Heart right ventricle (tissue), 16 donors: Measurements from ENCODE around the gene NRL. TPM values are rescaled to one million over a fixed set of nuclear protein-coding genes. Genes with fewer than 3 reads are reported as not detected.
A peak's percentile ranks its signal among the peaks of the same experiment; 100 is the strongest.

ENCODE experiments used
- ATAC-seq, 8 donors: fragments of 200-7000 bp; cut with Tn5 transposase; one replicate each; pipeline ENCODE4 v1.9.1; 2020; ENCODE audit warnings: mild to moderate bottlenecking in 8 of 8, moderate library complexity in 8 of 8, moderate number of reproducible peaks in 1 of 8
- DNase-seq, 2 donors: peaks; one replicate each; pipeline ENCODE4 v3.0.0-alpha.2; 2020
- H3K27ac ChIP-seq, 10 donors: fragments of 200-600 bp; sonication (generic) in 2 of 10; one replicate each; pipeline versions ENCODE4 v1.5.0 to v1.8.0; 2020 to 2022; ENCODE audit warnings: mild to moderate bottlenecking in 3 of 10
- H3K27me3 ChIP-seq, 7 donors: fragments of 200-600 bp; one replicate each; pipeline ENCODE4 v1.8.0; 2021 to 2022; ENCODE audit warnings: mild to moderate bottlenecking in 2 of 7
- H3K36me3 ChIP-seq, 9 donors: fragments of 200-600 bp; sonication (generic) in 1 of 9; one replicate each; pipeline versions ENCODE4 v1.5.0 to v1.8.0; 2020 to 2022; ENCODE audit warnings: mild to moderate bottlenecking in 2 of 9
- H3K4me1 ChIP-seq, 9 donors: fragments of 200-600 bp; sonication (generic) in 1 of 9; one replicate each; pipeline versions ENCODE4 v1.5.0 to v1.8.0; 2020 to 2022; ENCODE audit warnings: mild to moderate bottlenecking in 4 of 9
- H3K4me3 ChIP-seq, 10 donors: fragments of 200-600 bp; sonication (generic) in 2 of 10; one replicate each; pipeline versions ENCODE4 v1.5.0 to v1.8.0; 2020 to 2022; ENCODE audit warnings: mild to moderate bottlenecking in 7 of 10, moderate library complexity in 2 of 10
- H3K9me3 ChIP-seq, 11 donors: fragments of 200-600 bp in 10 of 11; sonication (generic) in 2 of 11; one replicate each; pipeline versions ENCODE4 v1.5.0 to v1.8.0; 2013 to 2022; ENCODE audit warnings: mild to moderate bottlenecking in 2 of 11, control low read depth in 1 of 11, moderate library complexity in 1 of 11
- WGBS, 2 donors: extraction: QIAGEN DNeasy Blood & Tissue Kit; methylation state at CpG; one replicate each; pipeline ENCODE4 v1.1.7; 2013; ENCODE audit warnings: inconsistent platforms in 1 of 2; 5-methylcytosine and 5-hydroxymethylcytosine counted together
- intact Hi-C, 10 donors: fragments of 100-400 bp; cut with DNase I; formaldehyde crosslinking; loops; one replicate each; pipeline versions ENCODE4 v1.11.1 to v1.14.2; 2022
- polyA plus RNA-seq, 2 donors: library from polyadenylated mRNA; stranded (reverse); fragments of 200-250 nt; gene quantifications; one replicate each; pipeline ENCODE4 v1.2.3, GENCODE V29; 2013
- total RNA-seq, 10 donors: library from RNA; stranded (reverse); fragmentation: NEBNext Ultra II Directional in 3 of 10; extraction: Animal tissue kit (Norgen Biotek cat#: 25700) in 3 of 10; gene quantifications; one replicate each; pipeline versions ENCODE4 v1.2.1 to v1.2.4, GENCODE V29; 2021 to 2023
- TF ChIP-seq, protein P1 (sequence below), 9 donors: fragments of 200-600 bp; sonication (generic) in 2 of 9; IDR thresholded peaks; one replicate each; pipeline versions ENCODE4 v1.5.0 to v1.8.0; 2021 to 2022; ENCODE audit warnings: antibody characterized with exemption in 9 of 9, mild to moderate bottlenecking in 5 of 9, moderate library complexity in 1 of 9
- donor health status: Arrhythmogenic right ventricular cardiomyopathy.
- donor health status: ischemic (EF 13 %, LVEDD 7.1; RV severe dilation, severe dysfunction).
- donor health status: healthy with polysubstance abuse.
- donor health status: DM: no; HTN: yes; CAD: no.
- donor health status: DM: no; HTN: no; CAD: no.
- donor health status: ischemic (EF 25% LVEDD 6.9; RV normal size, moderate dysfunction).
- donor health status: ischemic (EF 25% LVEDD 5.7; RV mildly dilated, moderate dysfunction).
- donor health status: healthy.
- donor health status: DM: yes; HTN: yes; CAD: no.
- donor health status: Ischemic cardiomyopathy.
- donor health status: ischemic (EF 35%, LVEDD 5.7; RV mildly dilated, moderate dysfunction).
- donor health status: nonischemic (EF 11% LVEDD 7.7; RV severe dilation, severe dysfunction).
- donor health status: DM: yes; HTN: yes; CAD: no.
- donor health status: PGD.
- donor health status: ischemic (EF 29% LVEDD 5.4; RV normal size, mild dysfunction).
- donor health status: nonischemic (EF 23%, LVEDD 6.1; RV moderate dilation, normal function).

The NRL gene
- total and polyA plus RNA-seq, 12 donors = 1.5 to 3.5 (median 2.2) TPM

DNA sequence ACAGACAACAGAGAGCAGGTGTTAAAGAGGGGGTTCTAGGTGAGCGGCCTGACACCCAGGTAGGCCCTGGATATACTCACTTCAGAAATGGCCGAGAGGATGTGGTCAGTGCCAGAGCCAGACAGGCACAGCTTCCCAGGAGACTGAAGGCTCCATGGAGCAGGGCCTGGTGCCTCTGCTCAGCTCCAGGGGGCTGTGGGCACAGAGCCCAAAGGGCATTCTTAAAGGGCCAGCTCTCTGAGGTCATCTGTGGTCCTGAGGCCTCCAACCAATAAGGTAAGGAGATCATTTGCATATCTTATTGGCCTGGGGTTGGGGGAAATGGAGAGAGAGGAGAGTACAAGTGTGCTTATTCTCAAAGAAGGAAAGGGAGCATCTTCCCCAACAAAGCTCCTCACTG, 30.3 kb downstream of the NRL start:
- TF ChIP-seq, protein P1, sequence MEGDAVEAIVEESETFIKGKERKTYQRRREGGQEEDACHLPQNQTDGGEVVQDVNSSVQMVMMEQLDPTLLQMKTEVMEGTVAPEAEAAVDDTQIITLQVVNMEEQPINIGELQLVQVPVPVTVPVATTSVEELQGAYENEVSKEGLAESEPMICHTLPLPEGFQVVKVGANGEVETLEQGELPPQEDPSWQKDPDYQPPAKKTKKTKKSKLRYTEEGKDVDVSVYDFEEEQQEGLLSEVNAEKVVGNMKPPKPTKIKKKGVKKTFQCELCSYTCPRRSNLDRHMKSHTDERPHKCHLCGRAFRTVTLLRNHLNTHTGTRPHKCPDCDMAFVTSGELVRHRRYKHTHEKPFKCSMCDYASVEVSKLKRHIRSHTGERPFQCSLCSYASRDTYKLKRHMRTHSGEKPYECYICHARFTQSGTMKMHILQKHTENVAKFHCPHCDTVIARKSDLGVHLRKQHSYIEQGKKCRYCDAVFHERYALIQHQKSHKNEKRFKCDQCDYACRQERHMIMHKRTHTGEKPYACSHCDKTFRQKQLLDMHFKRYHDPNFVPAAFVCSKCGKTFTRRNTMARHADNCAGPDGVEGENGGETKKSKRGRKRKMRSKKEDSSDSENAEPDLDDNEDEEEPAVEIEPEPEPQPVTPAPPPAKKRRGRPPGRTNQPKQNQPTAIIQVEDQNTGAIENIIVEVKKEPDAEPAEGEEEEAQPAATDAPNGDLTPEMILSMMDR (IDR thresholded peaks at IDR 0.05) = no peak
- ATAC-seq (no peak), DNase-seq (no peak)
- H3K9me3 ChIP-seq = no peaks in the 10 kb centered on the region
- 94 to 95% methylated on average over 2 of the region's 2 CpGs for WGBS, 2 donors
- H3K4me3 ChIP-seq = no peak overlapping the region
- intact Hi-C loops = loop anchor here in 1 of 10 donors (10.0 kb wide), 1 partner anchor 100 kb away; the partner anchor contains the start of gene DHRS4L2
- H3K27me3 ChIP-seq = peaks cover 0 to 36% (median 4%) of the 10 kb centered on the region in 7 donors
- H3K27ac ChIP-seq = no peak overlapping the region
- H3K4me1 ChIP-seq = peaks cover 0 to 12% (median 6%) of the 10 kb centered on the region in 9 donors
- H3K36me3 ChIP-seq = no peaks in the 10 kb centered on the region

DNA sequence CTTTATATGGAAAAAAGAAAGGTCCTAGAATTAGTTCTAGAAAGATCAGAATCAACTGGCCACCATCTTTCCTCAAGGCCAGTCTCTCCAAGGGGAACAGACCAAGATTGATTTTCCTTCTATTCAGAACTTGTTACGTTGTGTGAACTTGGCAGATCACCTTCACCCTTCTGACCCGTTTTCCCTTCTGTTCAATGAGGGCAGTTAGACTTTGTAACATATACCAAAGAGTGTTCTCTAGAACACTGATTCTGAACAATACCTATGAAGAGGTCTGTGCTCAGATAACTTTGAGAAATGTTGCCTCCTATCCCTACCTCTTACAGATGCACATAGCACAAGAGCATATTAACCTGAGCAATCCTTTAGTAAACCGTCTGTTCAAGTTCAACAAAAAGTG, 31.3 kb downstream of the NRL start:
- Histone ChIP-seq H3K4me3 (no peak overlapping the region), H3K27me3 (peaks cover 0 to 39% (median 4%) of the 10 kb centered on the region in 7 donors), H3K27ac (no peak overlapping the region), H3K9me3 (no peaks in the 10 kb centered on the region), H3K36me3 (no peaks in the 10 kb centered on the region), H3K4me1 (peaks cover 0 to 12% (median 6%) of the 10 kb centered on the region in 9 donors)
- DNase-seq (no peak), ATAC-seq (no peak)
- 90 to 92% methylated on average over 3 of the region's 3 CpGs for WGBS, 2 donors
- intact Hi-C loops = loop anchor here in 1 of 10 donors (10.0 kb wide), 1 partner anchor 99 kb away; the partner anchor contains the start of gene DHRS4L2
- TF ChIP-seq, protein P1 (IDR thresholded peaks at IDR 0.05) = no peak

DNA sequence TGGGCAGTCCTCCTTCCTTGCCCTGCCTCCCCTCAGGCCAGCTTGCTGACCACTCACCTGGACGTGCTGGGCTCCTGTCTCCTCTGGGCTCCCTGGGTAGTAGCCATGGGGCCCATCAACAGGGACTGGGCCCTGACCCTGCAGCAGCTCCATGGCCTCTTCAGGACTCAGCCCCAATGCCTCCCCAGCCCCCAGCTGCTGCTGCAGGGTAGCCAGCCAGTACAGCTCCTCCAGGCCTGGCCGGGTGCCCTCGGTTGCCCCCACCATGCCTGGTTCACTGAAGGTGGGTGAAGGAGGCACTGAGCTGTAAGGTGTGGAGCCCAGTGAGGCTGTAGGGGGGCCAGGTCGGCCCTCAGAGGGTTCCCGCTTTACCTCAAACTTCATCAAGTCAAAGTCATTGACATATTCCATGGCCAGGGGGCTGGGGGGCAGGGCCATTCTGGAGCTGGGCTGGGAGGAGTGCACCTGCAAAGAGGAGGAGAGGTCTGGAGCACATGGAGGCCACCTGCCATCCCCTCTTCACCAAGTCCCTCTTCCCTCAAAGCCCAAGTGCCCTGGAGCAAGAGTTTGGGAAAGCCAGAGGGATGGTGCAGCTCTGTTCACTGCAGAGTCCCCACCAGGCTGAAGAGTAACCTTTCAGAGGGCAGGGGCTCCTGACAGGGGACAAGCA, 32.2 kb downstream of the NRL start:
- H3K9me3 ChIP-seq = no peaks in the 10 kb centered on the region
- intact Hi-C loops = loop anchor here in 1 of 10 donors (10.0 kb wide), 1 partner anchor 98 kb away; the partner anchor contains the start of gene DHRS4L2
- H3K4me3 ChIP-seq = no peak overlapping the region
- no peak for DNase-seq
- H3K36me3 ChIP-seq = no peaks in the 10 kb centered on the region
- H3K4me1 ChIP-seq = peaks cover 0 to 12% (median 6%) of the 10 kb centered on the region in 9 donors
- TF ChIP-seq, protein P1 (IDR thresholded peaks at IDR 0.05) = no peak
- no peak for ATAC-seq
- H3K27me3 ChIP-seq = peaks cover 0 to 39% (median 4%) of the 10 kb centered on the region in 7 donors
- H3K27ac ChIP-seq = no peak overlapping the region
- WGBS, 2 donors = 92 to 93% methylated on average over 5 of the region's 5 CpGs

DNA sequence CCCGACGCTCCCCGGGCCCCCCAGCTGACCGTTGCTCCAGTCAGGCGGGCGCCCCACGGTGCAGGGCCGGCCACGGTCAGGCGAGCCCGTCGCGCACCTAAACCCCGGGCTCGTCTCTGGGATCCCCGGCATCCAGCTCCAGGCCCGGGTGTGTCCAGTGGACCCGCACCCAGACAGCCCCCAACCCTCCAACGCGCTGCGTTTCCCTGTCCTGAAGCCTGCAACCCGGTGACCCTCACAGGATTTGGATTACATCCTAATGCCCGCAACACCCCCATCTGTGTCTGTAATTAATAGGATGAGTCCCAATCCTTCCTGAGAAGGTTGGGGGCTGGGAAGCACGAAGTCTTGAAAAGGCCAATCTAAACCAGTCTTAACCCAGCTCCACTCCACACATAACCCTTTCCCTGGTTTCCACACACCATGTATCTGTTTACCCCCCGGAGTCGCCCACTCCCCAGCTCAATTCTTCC, 33.0 kb downstream of the NRL start:
- no peak for DNase-seq
- Histone ChIP-seq H3K4me1 (peaks cover 0 to 12% (median 6%) of the 10 kb centered on the region in 9 donors), H3K9me3 (no peaks in the 10 kb centered on the region), H3K36me3 (no peaks in the 10 kb centered on the region), H3K27me3 (peaks cover 0 to 39% (median 4%) of the 10 kb centered on the region in 7 donors), H3K4me3 (peak overlapping the region; percentile 8 to 64 (median 60)), H3K27ac (peak overlapping the region in 2 of 10 donors; percentile 60 to 77)
- TF ChIP-seq, protein P1 (IDR thresholded peaks at IDR 0.05) = no peak
- intact Hi-C loops = loop anchor here in 1 of 10 donors (10.0 kb wide), 1 partner anchor 97 kb away; the partner anchor contains the start of gene DHRS4L2
- ATAC-seq = no peak
- 23 to 24% methylated on average over 26 of the region's 26 CpGs for WGBS, 2 donors
